H9 (cell line): ENCODE data around the gene RPS6KA4. TPM values are rescaled to one million over a fixed set of nuclear protein-coding genes. Genes with fewer than 3 reads are reported as not detected.

Experiments
- DNase-seq: peaks from one replicate; pipeline ENCODE4 v3.0.0-alpha.2; 2017
- H2AFZ ChIP-seq: one replicate; pipeline ENCODE4 v1.6.1; 2013; ENCODE audit warnings: mild to moderate bottlenecking, low read length, control low read depth, moderate library complexity
- H2AK5ac ChIP-seq: 2 replicates; pipeline ENCODE4 v1.6.1; 2013; ENCODE audit warnings: low read length, control low read depth, mixed read lengths; ENCODE audit not compliant: insufficient read length
- H2BK120ac ChIP-seq: one replicate; pipeline ENCODE4 v1.6.1; 2013; ENCODE audit warnings: low read depth, mild to moderate bottlenecking, low read length, control low read depth, inconsistent platforms; ENCODE audit not compliant: poor library complexity, severe bottlenecking
- H2BK12ac ChIP-seq: 2 replicates; pipeline ENCODE4 v1.6.1; 2013; ENCODE audit warnings: low read length, control low read depth, mixed read lengths, low read depth; ENCODE audit not compliant: insufficient read length
- H2BK15ac ChIP-seq: 2 replicates; pipeline ENCODE4 v1.6.1; 2013; ENCODE audit warnings: low read depth, low read length, control low read depth
- H2BK20ac ChIP-seq: one replicate; pipeline ENCODE4 v1.6.1; 2013; ENCODE audit warnings: low read depth, mild to moderate bottlenecking, low read length, control low read depth, inconsistent platforms; ENCODE audit not compliant: poor library complexity, severe bottlenecking
- H2BK5ac ChIP-seq: 2 replicates; pipeline ENCODE4 v1.6.1; 2013; ENCODE audit warnings: low read length, control low read depth, mixed read lengths; ENCODE audit not compliant: insufficient read length
- H3K14ac ChIP-seq: 2 replicates; pipeline ENCODE4 v1.6.1; 2013; ENCODE audit warnings: low read length, control low read depth; ENCODE audit not compliant: insufficient read depth
- H3K18ac ChIP-seq: 2 replicates; pipeline ENCODE4 v1.6.1; 2013; ENCODE audit warnings: low read depth, mild to moderate bottlenecking, mixed read lengths, low read length, control low read depth; ENCODE audit not compliant: insufficient read length
- H3K23ac ChIP-seq: 2 replicates; pipeline ENCODE4 v1.6.1; 2013; ENCODE audit warnings: low read length, control low read depth, mixed read lengths, low read depth; ENCODE audit not compliant: insufficient read length
- H3K23me2 ChIP-seq: 2 replicates; pipeline ENCODE4 v1.6.1; 2013; ENCODE audit warnings: low read depth, mild to moderate bottlenecking, mixed read lengths, low read length, control low read depth; ENCODE audit not compliant: insufficient read length, poor library complexity, severe bottlenecking
- H3K27ac ChIP-seq: 2 replicates; pipeline ENCODE4 v1.5.1; 2013; ENCODE audit warnings: low read length, control low read depth, mixed read lengths, low read depth; ENCODE audit not compliant: insufficient read length
- H3K27me3 ChIP-seq: 2 replicates; pipeline ENCODE4 v1.6.1; 2013; ENCODE audit warnings: low read length, control low read depth, inconsistent platforms; ENCODE audit not compliant: insufficient read depth
- H3K4ac ChIP-seq: 2 replicates; pipeline ENCODE4 v1.6.1; 2013; ENCODE audit warnings: low read depth, mild to moderate bottlenecking, control low read depth, inconsistent platforms, low read length, moderate library complexity
- H3K4me1 ChIP-seq: 2 replicates; pipeline ENCODE4 v1.6.1; 2013; ENCODE audit warnings: low read length, control low read depth, inconsistent platforms; ENCODE audit not compliant: insufficient read depth
- H3K4me2 ChIP-seq: 2 replicates; pipeline ENCODE4 v1.6.1; 2013; ENCODE audit warnings: low read length, control low read depth, mixed read lengths; ENCODE audit not compliant: insufficient read length, insufficient read depth
- H3K56ac ChIP-seq: 2 replicates; pipeline ENCODE4 v1.6.1; 2013; ENCODE audit warnings: low read depth, mild to moderate bottlenecking, mixed read lengths, low read length, control low read depth; ENCODE audit not compliant: insufficient read length
- H3K79me1 ChIP-seq: 2 replicates; pipeline ENCODE4 v1.6.1; 2013; ENCODE audit warnings: low read depth, mild to moderate bottlenecking, moderate library complexity, low read length, control low read depth, inconsistent platforms; ENCODE audit not compliant: insufficient read depth, poor library complexity, severe bottlenecking
- H3K79me2 ChIP-seq: 2 replicates; pipeline ENCODE4 v1.6.1; 2013; ENCODE audit warnings: low read length, control low read depth, inconsistent platforms; ENCODE audit not compliant: insufficient read depth
- H3K9ac ChIP-seq: 2 replicates; pipeline ENCODE4 v1.6.1; 2013; ENCODE audit warnings: low read length, control low read depth, mixed read lengths; ENCODE audit not compliant: insufficient read length; ENCODE audit errors: extremely low read depth
- H3K9me3 ChIP-seq: one replicate; pipeline ENCODE4 v1.6.1; 2013; ENCODE audit warnings: low read depth, low read length, inconsistent platforms; ENCODE audit not compliant: control insufficient read depth
- H3T11ph ChIP-seq: one replicate; pipeline ENCODE4 v1.6.1; 2013; ENCODE audit warnings: mild to moderate bottlenecking, low read length, control low read depth, inconsistent platforms
- H4K20me1 ChIP-seq: one replicate; pipeline ENCODE4 v1.6.1; 2013; ENCODE audit not compliant: control insufficient read depth, insufficient read length, insufficient read depth
- H4K5ac ChIP-seq: 2 replicates; pipeline ENCODE4 v1.6.1; 2013; ENCODE audit warnings: low read depth, mild to moderate bottlenecking, mixed read lengths, low read length, control low read depth; ENCODE audit not compliant: insufficient read length
- H4K8ac ChIP-seq: replicated peaks from 2 replicates; pipeline ENCODE4 v1.6.1; 2013; ENCODE audit warnings: low read length, control low read depth, mixed read lengths, low read depth; ENCODE audit not compliant: insufficient read length
- H4K91ac ChIP-seq: 2 replicates; pipeline ENCODE4 v1.6.1; 2013; ENCODE audit warnings: low read depth, mild to moderate bottlenecking, moderate library complexity, mixed read lengths, low read length, control low read depth; ENCODE audit not compliant: insufficient read length
- H3K27ac Mint-ChIP-seq, 3 experiments: 2 replicates in 2 of 3; 3 replicates in 1 of 3; pipeline ENCODE4 v1.8.0; 2020 to 2021; ENCODE audit warnings: mixed read lengths in 3 of 3, mild to moderate bottlenecking in 1 of 3, moderate library complexity in 1 of 3
- H3K27me3 Mint-ChIP-seq: 2 replicates; pipeline ENCODE4 v1.8.0; 2021; ENCODE audit warnings: low read depth, mild to moderate bottlenecking, moderate library complexity, mixed read lengths
- H3K36me3 Mint-ChIP-seq, 3 experiments: 2 replicates in 2 of 3; 3 replicates in 1 of 3; pipeline ENCODE4 v1.8.0; 2020 to 2021; ENCODE audit warnings: low read depth in 3 of 3, mixed read lengths in 3 of 3; ENCODE audit not compliant: insufficient read depth in 1 of 3
- H3K4me1 Mint-ChIP-seq, 2 experiments: 2 replicates each; pipeline ENCODE4 v1.8.0; 2020; ENCODE audit warnings: mixed read lengths in 2 of 2
- H3K4me3 Mint-ChIP-seq, 2 experiments: 2 replicates in 1 of 2; 3 replicates in 1 of 2; pipeline ENCODE4 v1.8.0; 2020 to 2021; ENCODE audit warnings: mild to moderate bottlenecking in 2 of 2, mixed read lengths in 2 of 2, moderate library complexity in 1 of 2
- H3K9me3 Mint-ChIP-seq, 2 experiments: 2 replicates in 1 of 2; 3 replicates in 1 of 2; pipeline ENCODE4 v1.8.0; 2020; ENCODE audit warnings: mild to moderate bottlenecking in 2 of 2, mixed read lengths in 2 of 2, moderate library complexity in 1 of 2
- CTCF ChIP-seq: fragments of 200-600 bp; sonication (generic); conservative IDR thresholded peaks from 3 replicates; pipeline ENCODE4 v1.8.0; 2021; ENCODE audit warnings: antibody characterized with exemption, mild to moderate bottlenecking
- WGBS: extraction: QIAGEN DNeasy Blood & Tissue Kit; methylation state at CpG from one replicate; pipeline ENCODE4 v1.1.7; 2013; ENCODE audit warnings: missing lambda C conversion rate, low lambda C conversion rate, mixed read lengths; ENCODE audit not compliant: insufficient read length; ENCODE audit errors: extremely low coverage; 5-methylcytosine and 5-hydroxymethylcytosine counted together
- total RNA-seq: library from RNA; stranded (reverse); gene quantifications from 2 replicates; pipeline ENCODE4 v1.2.1, GENCODE V29; 2021

RPS6KA4 gene
- total RNA-seq, 1 experiment from 2014 or later: 10.8 TPM

DNA sequence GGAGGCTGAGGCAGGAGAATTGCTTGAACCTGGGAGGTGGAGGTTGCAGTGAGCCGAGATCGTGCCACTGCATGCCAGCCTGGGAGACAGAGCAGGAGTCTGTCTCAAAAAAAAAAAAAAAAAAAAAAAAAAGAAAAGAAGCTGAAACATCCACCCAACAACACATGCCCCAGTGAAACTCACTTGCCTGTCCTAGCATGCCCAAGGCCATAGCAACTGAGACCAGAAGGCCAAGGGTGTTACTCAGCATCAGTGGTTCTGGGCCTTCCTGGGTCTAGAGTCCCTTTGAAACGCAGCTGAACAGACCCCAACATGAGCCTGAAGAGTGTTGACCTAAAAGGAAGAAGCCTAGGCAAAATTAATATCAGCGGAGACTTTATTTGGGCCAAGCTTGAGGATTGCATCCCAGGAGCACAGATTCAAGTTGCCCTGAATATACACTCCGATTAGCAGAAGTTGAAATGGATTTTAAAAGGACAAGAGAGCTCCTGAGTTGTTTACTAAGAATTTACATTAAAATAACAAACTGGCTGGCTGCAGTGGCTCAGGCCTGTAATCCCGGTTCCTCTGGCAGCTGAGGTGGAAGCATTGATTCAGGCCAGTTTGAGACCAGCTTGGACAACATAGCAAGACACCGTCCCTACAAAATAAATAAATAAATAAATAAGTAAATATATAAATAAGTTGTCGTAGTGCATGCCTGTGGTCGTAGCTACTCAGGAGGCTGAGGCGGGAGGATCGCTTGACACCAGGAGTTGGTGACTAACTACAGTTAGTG lies 34.1 kb upstream of the RPS6KA4 start:
- H2BK5ac ChIP-seq: no peak overlapping the region
- peaks cover 2% of the 10 kb centered on the region for H4K20me1 ChIP-seq
- TF ChIP-seq CTCF: no peak
- H3K9ac ChIP-seq: no peak overlapping the region
- no peak overlapping the region for H3K4ac ChIP-seq
- H3K56ac ChIP-seq: no peak overlapping the region
- H4K8ac ChIP-seq: no peak overlapping the region
- Mint-ChIP-seq H3K36me3 (peaks cover 9 to 22% (median 19%) of the 10 kb centered on the region in 3 experiments; a peak in 6 of 7 replicates), H3K9me3 (no peaks in the 10 kb centered on the region), H3K27me3 (peaks cover 5% of the 10 kb centered on the region), H3K4me3 (peak overlapping the region in 1 of 2 experiments; percentile 3; a peak in 1 of 5 replicates), H3K4me1 (peaks cover 12 to 20% of the 10 kb centered on the region in 2 experiments), H3K27ac (peak overlapping the region; percentile 8 to 95 (median 93); a peak in 4 of 7 replicates)
- peak overlapping the region; percentile 34 for H3K27ac ChIP-seq
- no peaks in the 10 kb centered on the region for H3K9me3 ChIP-seq
- no peaks in the 10 kb centered on the region for H3K23me2 ChIP-seq
- H3K4me2 ChIP-seq: no peak overlapping the region
- H2BK120ac ChIP-seq: no peak overlapping the region
- H3T11ph ChIP-seq: no peak overlapping the region
- no peaks in the 10 kb centered on the region for H3K27me3 ChIP-seq
- no peak for DNase-seq
- H2BK12ac ChIP-seq: no peak overlapping the region
- no peak overlapping the region for H3K18ac ChIP-seq
- no peak overlapping the region for H2BK20ac ChIP-seq
- no peaks in the 10 kb centered on the region; the same call in 1 of the 2 replicates for H3K4me1 ChIP-seq
- no peak overlapping the region for H2BK15ac ChIP-seq
- H3K14ac ChIP-seq: no peak overlapping the region
- no peak overlapping the region for H2AFZ ChIP-seq
- no peak overlapping the region for H4K91ac ChIP-seq
- no peaks in the 10 kb centered on the region for H3K79me2 ChIP-seq
- no peak overlapping the region for H2AK5ac ChIP-seq
- no CpG with 5 or more reads among the region's 11 CpGs for WGBS
- no peak overlapping the region for H3K23ac ChIP-seq
- H4K5ac ChIP-seq: no peak overlapping the region
- no peaks in the 10 kb centered on the region for H3K79me1 ChIP-seq
